ENCODE results near the gene ZNRF4.
"Not testable (repeated sequence)": the region's sequence is repeated elsewhere in the genome, so short reads cannot be mapped to it uniquely, and the experiment has no call there.

ZNRF4 gene

GRCh38 chr19:5455367-5456129 lies at the start of gene ZNRF4:
Gene ZNRF4, plus strand, starts transcription at chr19:5455417. Its CDS starts 75 bp downstream, at chr19:5455492.
- no peak for DNase-seq (ENCODE audit: low spot score in 2 of 2)
- Histone ChIP-seq H3K9me3 (no peaks in the 10 kb centered on the region), H3K27me3 (ENCODE audit: low read depth) (no peaks in the 10 kb centered on the region), H3K36me3 (replicated peaks) (no peaks in the 10 kb centered on the region), H3K4me3 (no peak within 1 kb of the TSS), H3K4me1 (no peaks in the 10 kb centered on the region)
- in situ Hi-C loops (cut with MboI; ENCODE audit: low sequenced_read_pairs): no loop called here

GRCh38 chr19:5406198-5406597 lies 49.0 kb upstream of the ZNRF4 start:
- DNase-seq (ENCODE audit: low spot score in 2 of 2); H3K4me1 ChIP-seq; H3K9me3 ChIP-seq; H3K27me3 ChIP-seq (ENCODE audit: low read depth); H3K4me3 ChIP-seq; in situ Hi-C loops (cut with MboI; ENCODE audit: low sequenced_read_pairs); H3K36me3 ChIP-seq (replicated peaks): not testable (repeated sequence)

GRCh38 chr19:5406816-5407215 lies 48.4 kb upstream of the ZNRF4 start:
- no peaks in the 10 kb centered on the region for H3K9me3 ChIP-seq
- DNase-seq (ENCODE audit: low spot score in 2 of 2): no peak
- H3K36me3 ChIP-seq (replicated peaks): no peaks in the 10 kb centered on the region
- H3K27me3 ChIP-seq (ENCODE audit: low read depth): 0 out of 2 replicates have a peak, but pooled peaks cover 3% of the 10 kb centered on the region
- H3K4me3 ChIP-seq: no peak overlapping the region
- in situ Hi-C loops (cut with MboI; ENCODE audit: low sequenced_read_pairs): no loop called here
- H3K4me1 ChIP-seq: no peaks in the 10 kb centered on the region

- no peak overlapping the region for H3K4me3 ChIP-seq
- in situ Hi-C loops (cut with MboI; ENCODE audit: low sequenced_read_pairs): no loop called here
- DNase-seq (ENCODE audit: low spot score in 2 of 2): peak in 1 of 2 experiments; percentile 52
- no peaks in the 10 kb centered on the region for H3K4me1 ChIP-seq
- 0 out of 2 replicates have a peak, but pooled peaks cover 3% of the 10 kb centered on the region for H3K27me3 ChIP-seq (ENCODE audit: low read depth)
- H3K36me3 ChIP-seq (replicated peaks): no peaks in the 10 kb centered on the region
- no peaks in the 10 kb centered on the region for H3K9me3 ChIP-seq
Observed at GRCh38 chr19:5407356-5407755, 47.9 kb upstream of the ZNRF4 start.

- in situ Hi-C loops (cut with MboI; ENCODE audit: low sequenced_read_pairs): no loop called here
- Histone ChIP-seq H3K36me3 (replicated peaks) (no peaks in the 10 kb centered on the region), H3K27me3 (ENCODE audit: low read depth) (peaks cover 75% of the 10 kb centered on the region), H3K4me1 (no peaks in the 10 kb centered on the region), H3K9me3 (no peaks in the 10 kb centered on the region), H3K4me3 (no peak overlapping the region)
- DNase-seq (ENCODE audit: low spot score in 2 of 2): no peak
Observed at GRCh38 chr19:5417495-5418436, 37.5 kb upstream of the ZNRF4 start.

- Histone ChIP-seq H3K27me3 (ENCODE audit: low read depth) (peaks cover 70% of the 10 kb centered on the region), H3K4me3 (no peak overlapping the region), H3K9me3 (no peaks in the 10 kb centered on the region), H3K36me3 (replicated peaks) (no peaks in the 10 kb centered on the region), H3K4me1 (no peaks in the 10 kb centered on the region)
- DNase-seq (ENCODE audit: low spot score in 2 of 2): no peak
- in situ Hi-C loops (cut with MboI; ENCODE audit: low sequenced_read_pairs): no loop called here
Observed at GRCh38 chr19:5418677-5419076, 36.5 kb upstream of the ZNRF4 start.

- in situ Hi-C loops (cut with MboI; ENCODE audit: low sequenced_read_pairs): no loop called here
- Histone ChIP-seq H3K4me3 (no peak overlapping the region), H3K36me3 (replicated peaks) (no peaks in the 10 kb centered on the region), H3K4me1 (no peaks in the 10 kb centered on the region), H3K9me3 (no peaks in the 10 kb centered on the region), H3K27me3 (ENCODE audit: low read depth) (peaks cover 51% of the 10 kb centered on the region)
- no peak for DNase-seq (ENCODE audit: low spot score in 2 of 2)
Observed at GRCh38 chr19:5420953-5421352, 34.3 kb upstream of the ZNRF4 start.

GRCh38 chr19:5423567-5424125 lies 31.6 kb upstream of the ZNRF4 start:
- Histone ChIP-seq H3K36me3 (replicated peaks) (no peaks in the 10 kb centered on the region), H3K27me3 (ENCODE audit: low read depth) (peaks cover 32% of the 10 kb centered on the region), H3K4me3 (no peak overlapping the region), H3K4me1 (no peaks in the 10 kb centered on the region), H3K9me3 (no peaks in the 10 kb centered on the region)
- no peak for DNase-seq (ENCODE audit: low spot score in 2 of 2)
- in situ Hi-C loops (cut with MboI; ENCODE audit: low sequenced_read_pairs): no loop called here

- in situ Hi-C loops (cut with MboI; ENCODE audit: low sequenced_read_pairs): no loop called here
- no peak overlapping the region for H3K4me3 ChIP-seq
- no peaks in the 10 kb centered on the region for H3K4me1 ChIP-seq
- H3K36me3 ChIP-seq (replicated peaks): no peaks in the 10 kb centered on the region
- DNase-seq (ENCODE audit: low spot score in 2 of 2): no peak
- H3K27me3 ChIP-seq (ENCODE audit: low read depth): peaks cover 25% of the 10 kb centered on the region
- no peaks in the 10 kb centered on the region for H3K9me3 ChIP-seq
Observed at GRCh38 chr19:5424192-5424973, 30.8 kb upstream of the ZNRF4 start.

GRCh38 chr19:5425260-5425659 lies 30.0 kb upstream of the ZNRF4 start:
- in situ Hi-C loops (cut with MboI; ENCODE audit: low sequenced_read_pairs): no loop called here
- peaks cover 21% of the 10 kb centered on the region for H3K27me3 ChIP-seq (ENCODE audit: low read depth)
- no peak for DNase-seq (ENCODE audit: low spot score in 2 of 2)
- H3K4me1 ChIP-seq: no peaks in the 10 kb centered on the region
- H3K9me3 ChIP-seq: no peaks in the 10 kb centered on the region
- no peaks in the 10 kb centered on the region for H3K36me3 ChIP-seq (replicated peaks)
- no peak overlapping the region for H3K4me3 ChIP-seq

- DNase-seq (ENCODE audit: low spot score in 2 of 2): peak in 1 of 2 experiments; percentile 61
- Histone ChIP-seq H3K36me3 (replicated peaks) (no peaks in the 10 kb centered on the region), H3K4me1 (no peaks in the 10 kb centered on the region), H3K27me3 (ENCODE audit: low read depth) (no peaks in the 10 kb centered on the region), H3K4me3 (no peak overlapping the region), H3K9me3 (no peaks in the 10 kb centered on the region)
- in situ Hi-C loops (cut with MboI; ENCODE audit: low sequenced_read_pairs): no loop called here
Observed at GRCh38 chr19:5430237-5430636, 25.0 kb upstream of the ZNRF4 start.

GRCh38 chr19:5432687-5433086 lies 22.5 kb upstream of the ZNRF4 start:
- Histone ChIP-seq H3K4me3 (no peak overlapping the region), H3K36me3 (replicated peaks) (no peaks in the 10 kb centered on the region), H3K9me3 (no peaks in the 10 kb centered on the region), H3K4me1 (no peaks in the 10 kb centered on the region), H3K27me3 (ENCODE audit: low read depth) (no peaks in the 10 kb centered on the region)
- in situ Hi-C loops (cut with MboI; ENCODE audit: low sequenced_read_pairs): no loop called here
- DNase-seq (ENCODE audit: low spot score in 2 of 2): no peak

- Histone ChIP-seq H3K27me3 (ENCODE audit: low read depth) (no peaks in the 10 kb centered on the region), H3K4me3 (no peak overlapping the region), H3K36me3 (replicated peaks) (no peaks in the 10 kb centered on the region), H3K9me3 (no peaks in the 10 kb centered on the region), H3K4me1 (no peaks in the 10 kb centered on the region)
- DNase-seq (ENCODE audit: low spot score in 2 of 2): no peak
- in situ Hi-C loops (cut with MboI; ENCODE audit: low sequenced_read_pairs): no loop called here
Observed at GRCh38 chr19:5434351-5434917, 20.8 kb upstream of the ZNRF4 start.

Measured in HAP-1 (cell line).